IMR-90 (cell line): ENCODE measurements around the gene EBF4. TPM values are rescaled to one million over a fixed set of nuclear protein-coding genes. Genes with fewer than 3 reads are reported as not detected.

Source experiments
- ATAC-seq: fragments of 200-7000 bp; cut with Tn5 transposase; 2 replicates; pipeline ENCODE4 v1.9.1; 2020; ENCODE audit warnings: low read depth, mild to moderate bottlenecking, moderate library complexity
- BruUV-seq: library from RNA; stranded (reverse); fragments of 400-500 nt; replicated peaks from 2 replicates; lab custom pipeline; 2021; lab: Mats Ljungman, UMichigan
- CTCF ChIA-PET: fragments of 300-600 bp; formaldehyde crosslinking; extraction: SDS; loops from one replicate; lab custom pipeline; 2021; ENCODE audit warnings: antibody characterized with exemption; lab: Yijun Ruan, JAX
- POLR2A ChIA-PET: fragments of 300-600 bp; sonication (Branson Sonifier 250); formaldehyde crosslinking; loops from one replicate; lab custom pipeline; 2022; ENCODE audit warnings: antibody characterized with exemption; ENCODE audit not compliant: unreplicated experiment; lab: Charles Lee
- DNase-seq: peaks from one replicate; pipeline ENCODE4 v3.0.0; 2013
- H2AFZ ChIP-seq: replicated peaks from 2 replicates; pipeline ENCODE3; 2013; ENCODE audit warnings: low read length, mild to moderate bottlenecking; ENCODE audit not compliant: poor library complexity
- H2AK5ac ChIP-seq: 2 replicates; pipeline ENCODE4 v1.6.1; 2013; ENCODE audit warnings: low read depth, low read length, inconsistent platforms
- H2AK9ac ChIP-seq: replicated peaks from 2 replicates; pipeline ENCODE3; 2013; ENCODE audit warnings: mild to moderate bottlenecking, low read depth, low read length, moderate library complexity; ENCODE audit not compliant: poor library complexity
- H2BK120ac ChIP-seq: 2 replicates; pipeline ENCODE4 v1.6.1; 2013; ENCODE audit warnings: low read depth, low read length, inconsistent platforms
- H2BK15ac ChIP-seq: 3 replicates; pipeline ENCODE4 v1.6.1; 2013; ENCODE audit warnings: low read depth, low read length, inconsistent platforms
- H2BK20ac ChIP-seq: 2 replicates; pipeline ENCODE4 v1.6.1; 2013; ENCODE audit warnings: low read depth, mild to moderate bottlenecking, inconsistent platforms, low read length, moderate library complexity
- H2BK5ac ChIP-seq: 2 replicates; pipeline ENCODE4 v1.6.1; 2013; ENCODE audit warnings: mild to moderate bottlenecking, low read depth, low read length, inconsistent platforms; ENCODE audit not compliant: poor library complexity, severe bottlenecking
- H3K14ac ChIP-seq: replicated peaks from 2 replicates; pipeline ENCODE4 v1.6.1; 2013; ENCODE audit warnings: low read depth, low read length, inconsistent platforms
- H3K18ac ChIP-seq: 2 replicates; pipeline ENCODE4 v1.6.1; 2013; ENCODE audit warnings: low read depth, low read length, control low read depth
- H3K23ac ChIP-seq: 2 replicates; pipeline ENCODE4 v1.6.1; 2013; ENCODE audit warnings: low read depth, low read length, inconsistent platforms
- H3K27ac ChIP-seq: 2 replicates; pipeline ENCODE4 v1.5.1; 2013; ENCODE audit warnings: mild to moderate bottlenecking, control low read depth, low read length; ENCODE audit not compliant: insufficient read depth
- H3K27me3 ChIP-seq: 2 replicates; pipeline ENCODE4 v1.6.1; 2013; ENCODE audit warnings: low read length; ENCODE audit not compliant: control insufficient read depth, insufficient read depth
- H3K36me3 ChIP-seq: 2 replicates; pipeline ENCODE4 v1.6.1; 2013; ENCODE audit warnings: low read length, mixed read lengths; ENCODE audit not compliant: control insufficient read depth, insufficient read depth
- H3K4ac ChIP-seq: 2 replicates; pipeline ENCODE4 v1.6.1; 2013; ENCODE audit warnings: low read depth, low read length, inconsistent platforms
- H3K4me1 ChIP-seq: 2 replicates; pipeline ENCODE4 v1.6.1; 2013; ENCODE audit warnings: low read length, mixed read lengths; ENCODE audit not compliant: control insufficient read depth, insufficient read depth
- H3K4me2 ChIP-seq: 2 replicates; pipeline ENCODE4 v1.6.1; 2013; ENCODE audit warnings: low read depth, mild to moderate bottlenecking, control low read depth, low read length, moderate library complexity
- H3K4me3 ChIP-seq: 2 replicates; pipeline ENCODE4 v1.5.1; 2013; ENCODE audit warnings: low read depth, mild to moderate bottlenecking, control low read depth, low read length, moderate library complexity; ENCODE audit not compliant: insufficient read depth
- H3K56ac ChIP-seq: 2 replicates; pipeline ENCODE4 v1.6.1; 2013; ENCODE audit warnings: low read length, inconsistent platforms; ENCODE audit not compliant: insufficient read depth; ENCODE audit errors: extremely low read depth
- H3K79me1 ChIP-seq, 2 experiments: 2 replicates each; pipeline ENCODE4 v1.6.1; 2013; ENCODE audit warnings: low read length in 2 of 2, inconsistent platforms in 1 of 2, low read depth in 1 of 2
- H3K9ac ChIP-seq: 2 replicates; pipeline ENCODE4 v1.6.1; 2013; ENCODE audit warnings: low read depth, low read length, control low read depth
- H3K9me1 ChIP-seq: 2 replicates; pipeline ENCODE4 v1.6.1; 2013; ENCODE audit warnings: low read length, inconsistent platforms; ENCODE audit not compliant: insufficient read depth
- H3K9me3 ChIP-seq: 2 replicates; pipeline ENCODE4 v1.6.1; 2013; ENCODE audit warnings: low read length; ENCODE audit not compliant: control insufficient read depth, insufficient read depth
- H4K20me1 ChIP-seq: 2 replicates; pipeline ENCODE4 v1.6.1; 2013; ENCODE audit warnings: low read length, inconsistent platforms; ENCODE audit not compliant: insufficient read depth
- H4K5ac ChIP-seq: 2 replicates; pipeline ENCODE4 v1.6.1; 2013; ENCODE audit warnings: mild to moderate bottlenecking, low read depth, low read length, control low read depth
- H4K8ac ChIP-seq, 2 experiments: 2 replicates each; pipeline ENCODE4 v1.6.1; 2013; ENCODE audit warnings: low read depth in 2 of 2, low read length in 2 of 2, control low read depth in 1 of 2, inconsistent platforms in 1 of 2
- H4K91ac ChIP-seq: 2 replicates; pipeline ENCODE4 v1.6.1; 2013; ENCODE audit warnings: low read depth, low read length, inconsistent platforms; ENCODE audit not compliant: insufficient read depth
- BHLHE40 ChIP-seq: fragments of 150-350 bp; IDR thresholded peaks from 2 replicates; pipeline ENCODE4 v1.6.1; 2016; ENCODE audit warnings: mild to moderate bottlenecking, low read depth, low read length
- CHD1 ChIP-seq: IDR thresholded peaks from 2 replicates; pipeline ENCODE4 v1.6.1; 2012; ENCODE audit warnings: low read depth, low read length, improper control_type of control experiment
- MAFK ChIP-seq: IDR thresholded peaks from 2 replicates; pipeline ENCODE4 v1.6.1; 2012; ENCODE audit warnings: low read depth, low read length, improper control_type of control experiment
- MAZ ChIP-seq: IDR thresholded peaks from 2 replicates; pipeline ENCODE4 v1.6.1; 2012; ENCODE audit warnings: low read depth, mild to moderate bottlenecking, low read length, improper control_type of control experiment, moderate library complexity, borderline replicate concordance
- POLR2A ChIP-seq: IDR thresholded peaks from 2 replicates; pipeline ENCODE4 v1.6.1; 2012; ENCODE audit warnings: mild to moderate bottlenecking, low read depth, low read length
- RAD21 ChIP-seq: IDR thresholded peaks from 2 replicates; pipeline ENCODE4 v1.6.1; 2012; ENCODE audit warnings: low read length, improper control_type of control experiment
- RFX5 ChIP-seq: IDR thresholded peaks from 2 replicates; pipeline ENCODE4 v1.8.0; 2012; ENCODE audit warnings: low read depth, mild to moderate bottlenecking, low read length, moderate library complexity
- USF2 ChIP-seq: fragments of 150-350 bp; IDR thresholded peaks from 2 replicates; pipeline ENCODE4 v1.6.1; 2017; ENCODE audit warnings: mild to moderate bottlenecking, antibody characterized with exemption, low read length, low read depth
- WGBS, 2 experiments: methylation state at CpG; one replicate each; pipeline versions ENCODE4 v1.1.5 to v1.1.7; 2013; ENCODE audit warnings: missing lambda C conversion rate in 2 of 2; ENCODE audit not compliant: insufficient read length in 1 of 2; ENCODE audit errors: extremely low coverage in 2 of 2; 5-methylcytosine and 5-hydroxymethylcytosine counted together
- dilution Hi-C: fragments of 300-500 bp; cut with HindIII; formaldehyde crosslinking; loops from one replicate; pipeline ENCODE4 v1.14.3; 2018; ENCODE audit warnings: low sequenced_read_pairs; ENCODE audit not compliant: unreplicated experiment
- in situ Hi-C: fragments of 300-500 bp; cut with MboI; formaldehyde crosslinking; loops from 3 replicates; pipeline ENCODE4 v1.14.3; 2019; ENCODE audit warnings: low sequenced_read_pairs, inconsistent platforms, mixed read lengths
- intact Hi-C: fragments of 100-400 bp; cut with micrococcal nuclease; formaldehyde crosslinking; loops from 2 replicates; pipeline ENCODE4 v1.10.0; 2022
- polyA plus RNA-seq, 3 experiments: library from polyadenylated mRNA; depleted of rRNA; stranded (reverse); fragments of >200 nt; gene quantifications; 2 replicates each; pipeline ENCODE4 v1.2.3, GENCODE V29; 2012; ENCODE audit warnings: low replicate concordance in 1 of 3
- total RNA-seq: library from RNA; depleted of rRNA; stranded (reverse); fragments of >200 nt; gene quantifications from 2 replicates; pipeline ENCODE4 v1.2.3, GENCODE V29; 2012

EBF4 gene
- total and polyA plus RNA-seq, 2 of the 4 experiments (the other 2 are of a cell fraction) = 0.18 to 1.1 TPM

GRCh38 chr20:2761885-2762284, 69.3 kb downstream of the EBF4 start:
- no peak overlapping the region for H3K9ac ChIP-seq
- H3K79me1 ChIP-seq = no peaks in the 10 kb centered on the region
- no peak overlapping the region for H2BK5ac ChIP-seq
- no peak for ATAC-seq
- no peak overlapping the region for H2AK5ac ChIP-seq
- H3K27ac ChIP-seq = no peak overlapping the region
- H3K23ac ChIP-seq = no peak overlapping the region
- no peaks in the 10 kb centered on the region for H3K9me1 ChIP-seq
- no peak overlapping the region for H2AK9ac ChIP-seq
- H3K18ac ChIP-seq = no peak overlapping the region
- WGBS, 2 experiments = 90% methylated on average over 2 of the region's 4 CpGs; no CpG with 5 or more reads in 1 of the 2 experiments
- no peak overlapping the region for H4K5ac ChIP-seq
- TF ChIP-seq RFX5 (no peak), MAFK (no peak), BHLHE40 (no peak), CHD1 (no peak), USF2 (no peak), MAZ (no peak), RAD21 (no peak), POLR2A (no peak)
- no peak overlapping the region for H3K4ac ChIP-seq
- H2BK20ac ChIP-seq = no peak overlapping the region
- no peak for DNase-seq
- POLR2A ChIA-PET = no interaction called here
- H3K4me2 ChIP-seq = no peak overlapping the region
- dilution Hi-C loops = no loop called here
- H3K27me3 ChIP-seq = peaks cover 11% of the 10 kb centered on the region
- CTCF ChIA-PET = no interaction called here
- intact Hi-C loops = no loop called here
- H2AFZ ChIP-seq = no peak overlapping the region
- H3K56ac ChIP-seq = no peak overlapping the region
- no peaks in the 10 kb centered on the region for H3K36me3 ChIP-seq
- in situ Hi-C loops = no loop called here
- no peak overlapping the region for H2BK120ac ChIP-seq
- H4K8ac ChIP-seq = no peak overlapping the region
- no peaks in the 10 kb centered on the region for H4K20me1 ChIP-seq
- H3K14ac ChIP-seq = no peak overlapping the region
- BruUV-seq = no TSS peak
- no peaks in the 10 kb centered on the region for H3K4me1 ChIP-seq
- H3K4me3 ChIP-seq = no peak overlapping the region
- H4K91ac ChIP-seq = no peak overlapping the region
- H3K9me3 ChIP-seq = no peaks in the 10 kb centered on the region
- H2BK15ac ChIP-seq = no peak overlapping the region
